Activated CD4-positive, alpha-beta T cell treated with anti-CD3 and anti-CD28 coated beads for 36 hours (primary cell): ENCODE results near the gene AGAP3. TPM values are rescaled to one million over a fixed set of nuclear protein-coding genes. Genes with fewer than 3 reads are reported as not detected.

Source experiments
- ATAC-seq: fragments of 200-7000 bp; cut with Tn5 transposase; one replicate; pipeline ENCODE4 v1.10.0; 2021; ENCODE audit warnings: mild to moderate bottlenecking, moderate library complexity
- CTCF ChIA-PET: fragments of 350-600 bp; sonication (Branson Sonifier 250); formaldehyde crosslinking; loops from one replicate; lab custom pipeline; 2021; ENCODE audit warnings: antibody characterized with exemption; lab: Charles Lee
- POLR2A ChIA-PET: fragments of 350-600 bp; sonication (Branson Sonifier 250); formaldehyde crosslinking; loops from one replicate; lab custom pipeline; 2021; ENCODE audit warnings: antibody characterized with exemption, inconsistent platforms; lab: Charles Lee
- DNase-seq: peaks from one replicate; pipeline ENCODE4 v3.0.0-alpha.2; 2020
- H3K27ac Mint-ChIP-seq: one replicate; pipeline ENCODE4 v1.8.0; 2021; ENCODE audit warnings: mixed read lengths
- H3K27me3 Mint-ChIP-seq: one replicate; pipeline ENCODE4 v1.8.0; 2021; ENCODE audit warnings: mixed read lengths
- H3K36me3 Mint-ChIP-seq: one replicate; pipeline ENCODE4 v1.8.0; 2021; ENCODE audit warnings: low read depth, mixed read lengths
- H3K4me1 Mint-ChIP-seq: one replicate; pipeline ENCODE4 v1.8.0; 2021; ENCODE audit warnings: mixed read lengths
- H3K4me3 Mint-ChIP-seq: one replicate; pipeline ENCODE4 v1.8.0; 2021; ENCODE audit warnings: mild to moderate bottlenecking, moderate library complexity, mixed read lengths
- H3K9me3 Mint-ChIP-seq: one replicate; pipeline ENCODE4 v1.8.0; 2021; ENCODE audit warnings: low read depth, mixed read lengths
- intact Hi-C, 2 experiments: fragments of 100-400 bp; cut with DNase I in 1 of 2; cut with micrococcal nuclease in 1 of 2; formaldehyde crosslinking; loops; one replicate each; pipeline versions ENCODE4 v1.14.2 to v1.15.1; 2022 to 2024; cut with DNase I, micrococcal nuclease
- total RNA-seq, 2 experiments: library from RNA; stranded (reverse); gene quantifications; one replicate each; pipeline ENCODE4 v1.2.3, GENCODE V29; 2021

The AGAP3 gene
- total RNA-seq, 2 experiments from 2014 or later: 29.4 to 33.2 TPM

- H3K4me1 Mint-ChIP-seq: no peaks in the 10 kb centered on the region
- no peak for DNase-seq
- H3K9me3 Mint-ChIP-seq: no peaks in the 10 kb centered on the region
- ATAC-seq: no peak
- H3K4me3 Mint-ChIP-seq: no peak overlapping the region
- ChIA-PET POLR2A (no interaction called here), CTCF (no interaction called here)
- H3K27ac Mint-ChIP-seq: no peak overlapping the region
- intact Hi-C loops: no loop called here
- no peaks in the 10 kb centered on the region for H3K27me3 Mint-ChIP-seq
- peaks cover 3% of the 10 kb centered on the region for H3K36me3 Mint-ChIP-seq
Observed at GRCh38 chr7:151133986-151134742, 47.9 kb downstream of the AGAP3 start.

DNA sequence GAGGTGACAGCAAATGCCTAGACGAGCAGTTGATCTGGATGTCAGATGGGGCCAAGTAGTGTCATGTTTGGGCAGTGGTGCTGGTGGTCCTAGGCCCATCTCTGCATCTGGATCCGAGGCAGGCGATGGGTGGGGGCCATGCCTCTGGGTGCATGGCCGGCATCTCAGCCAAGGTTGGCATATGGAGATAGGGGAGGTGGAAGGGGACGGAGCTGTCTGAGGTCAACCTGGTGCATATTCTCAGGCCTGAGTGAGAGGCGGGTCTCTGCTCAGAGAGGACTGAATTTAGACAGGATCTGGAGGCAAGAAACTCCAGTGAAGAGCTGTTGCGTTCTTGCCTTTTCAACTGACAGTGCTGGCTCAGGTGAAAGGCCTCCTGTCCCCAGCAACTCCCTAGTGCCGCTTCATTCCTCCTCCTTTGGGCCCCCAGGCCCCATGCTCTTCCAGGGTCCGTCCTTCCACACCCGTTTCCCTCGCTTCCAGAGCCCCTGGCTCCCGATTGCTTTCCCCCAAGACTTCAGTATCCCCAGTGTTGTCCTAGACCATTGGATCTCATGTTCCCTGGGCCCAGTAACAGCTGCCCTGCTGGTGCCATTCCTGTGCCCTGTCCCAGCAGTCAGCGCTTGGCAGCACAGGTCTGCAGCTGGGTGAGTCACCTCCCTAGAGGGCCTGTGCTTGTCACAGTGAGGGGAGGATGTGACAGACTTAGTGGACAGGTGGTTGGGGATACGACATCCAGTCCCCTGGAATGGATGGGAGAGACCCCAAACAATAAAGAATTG is 48.7 kb downstream of the AGAP3 start:
- intact Hi-C loops: no loop called here
- no peaks in the 10 kb centered on the region for H3K4me1 Mint-ChIP-seq
- no peaks in the 10 kb centered on the region for H3K9me3 Mint-ChIP-seq
- no peaks in the 10 kb centered on the region for H3K27me3 Mint-ChIP-seq
- ChIA-PET POLR2A (no interaction called here), CTCF (no interaction called here)
- H3K36me3 Mint-ChIP-seq: peaks cover 3% of the 10 kb centered on the region
- ATAC-seq (no peak), DNase-seq (no peak)
- H3K27ac Mint-ChIP-seq: no peak overlapping the region
- no peak overlapping the region for H3K4me3 Mint-ChIP-seq

DNA sequence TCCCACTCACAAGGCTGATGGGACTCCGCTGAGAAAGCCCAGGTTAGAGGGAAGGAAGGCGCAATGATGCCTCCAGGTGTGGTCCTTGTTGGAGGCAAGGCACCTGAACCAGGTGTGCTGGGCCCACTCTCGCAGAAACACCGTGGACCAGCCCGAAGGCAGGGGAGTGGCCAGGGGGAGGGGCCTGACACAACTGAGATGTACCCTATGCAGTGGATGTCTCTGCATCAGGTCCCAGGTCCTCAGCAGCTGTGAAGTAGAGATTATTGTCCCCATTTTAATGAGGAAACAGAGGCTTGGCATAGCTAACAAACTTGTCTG is 49.2 kb downstream of the AGAP3 start:
- ATAC-seq (no peak), DNase-seq (no peak)
- Mint-ChIP-seq H3K27me3 (no peaks in the 10 kb centered on the region), H3K9me3 (no peaks in the 10 kb centered on the region), H3K36me3 (peaks cover 3% of the 10 kb centered on the region), H3K4me1 (no peaks in the 10 kb centered on the region), H3K27ac (no peak overlapping the region), H3K4me3 (no peak overlapping the region)
- CTCF ChIA-PET: interaction anchor here (0.7 kb wide), 1 partner anchor 620 kb away, joined by 4 read pairs; no protein-coding TSS in a partner anchor
- intact Hi-C loops: no loop called here
- POLR2A ChIA-PET: no interaction called here

DNA sequence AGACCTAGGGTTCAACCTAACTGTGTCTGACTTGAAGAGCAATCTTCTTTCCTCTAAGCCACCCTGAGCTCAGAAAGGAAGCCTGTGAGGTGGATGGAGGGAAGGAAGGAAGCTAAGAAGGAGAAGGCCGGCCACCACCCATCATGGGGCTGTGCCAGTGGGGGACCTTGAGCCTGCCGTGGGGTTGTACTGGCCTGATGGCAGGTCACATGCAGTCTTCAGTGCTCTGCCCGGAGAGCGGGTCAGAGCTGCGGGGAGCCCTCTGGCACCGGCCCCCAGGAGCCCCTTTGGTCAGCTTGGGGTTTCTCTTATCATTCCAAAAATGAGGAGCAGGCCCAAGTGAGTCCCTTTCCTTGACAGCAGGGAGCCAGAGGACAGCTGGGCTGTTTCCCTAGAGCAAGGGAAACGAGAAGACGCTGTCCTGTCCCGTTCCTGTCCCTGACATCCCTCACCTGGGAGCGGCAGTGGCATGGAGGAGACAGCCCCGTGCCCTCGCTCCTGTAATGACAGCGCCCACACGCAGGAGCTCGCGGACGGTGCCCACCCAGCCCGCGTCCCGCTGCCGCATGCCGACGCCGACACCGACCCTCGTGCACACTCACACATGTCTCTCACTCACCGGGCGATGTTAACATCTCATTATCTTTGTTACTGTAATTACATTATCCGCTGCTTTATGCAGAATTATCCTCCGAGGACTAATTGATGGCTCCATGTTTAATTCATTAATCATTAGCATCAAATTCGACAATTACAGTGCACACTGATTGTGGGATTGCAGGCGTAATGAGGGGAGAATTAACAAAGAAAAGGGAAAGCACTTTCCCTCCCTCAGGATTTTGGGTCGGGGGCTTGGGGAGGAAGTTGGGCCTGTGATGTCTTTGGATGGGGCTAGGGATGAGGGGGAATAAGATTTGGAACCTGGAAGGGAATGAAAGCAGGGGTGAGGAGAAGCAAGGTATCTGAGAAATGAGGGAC is 49.9 kb downstream of the AGAP3 start:
- ChIA-PET POLR2A (no interaction called here), CTCF (interaction anchor here (0.7 kb wide), 1 partner anchor 620 kb away, joined by 4 read pairs; no protein-coding TSS in a partner anchor)
- H3K27ac Mint-ChIP-seq: no peak overlapping the region
- peaks cover 6% of the 10 kb centered on the region for H3K36me3 Mint-ChIP-seq
- no peak overlapping the region for H3K4me3 Mint-ChIP-seq
- DNase-seq (no peak), ATAC-seq (no peak)
- no peaks in the 10 kb centered on the region for H3K4me1 Mint-ChIP-seq
- intact Hi-C loops: no loop called here
- H3K9me3 Mint-ChIP-seq: no peaks in the 10 kb centered on the region
- no peaks in the 10 kb centered on the region for H3K27me3 Mint-ChIP-seq

- no peaks in the 10 kb centered on the region for H3K27me3 Mint-ChIP-seq
Observed at GRCh38 chr7:151137076-151137675, 50.9 kb downstream of the AGAP3 start.

GRCh38 chr7:151137791-151138152 is 51.5 kb downstream of the AGAP3 start:
- Mint-ChIP-seq H3K4me3 (no peak overlapping the region), H3K4me1 (no peaks in the 10 kb centered on the region), H3K36me3 (peaks cover 6% of the 10 kb centered on the region), H3K9me3 (no peaks in the 10 kb centered on the region), H3K27ac (no peak overlapping the region), H3K27me3 (no peaks in the 10 kb centered on the region)
- DNase-seq: no peak
- CTCF ChIA-PET: interaction anchor here (1.2 kb wide), 1 partner anchor 14 kb away, joined by 5 read pairs; no protein-coding TSS in a partner anchor
- POLR2A ChIA-PET: no interaction called here
- no peak for ATAC-seq
- intact Hi-C loops: no loop called here

More at GRCh38 chr7:151137076-151137675, 50.9 kb downstream of the AGAP3 start:
- Mint-ChIP-seq H3K4me1 (no peaks in the 10 kb centered on the region), H3K9me3 (no peaks in the 10 kb centered on the region), H3K36me3 (peaks cover 6% of the 10 kb centered on the region), H3K27ac (no peak overlapping the region), H3K4me3 (no peak overlapping the region)
- ChIA-PET POLR2A (no interaction called here), CTCF (interaction anchor here (1.2 kb wide), 1 partner anchor 13 kb away, joined by 5 read pairs; no protein-coding TSS in a partner anchor)
- ATAC-seq (no peak), DNase-seq (no peak)
- intact Hi-C loops: no loop called here

- peaks cover 6% of the 10 kb centered on the region for H3K36me3 Mint-ChIP-seq
- no peaks in the 10 kb centered on the region for H3K9me3 Mint-ChIP-seq
- intact Hi-C loops: no loop called here
- no peak overlapping the region for H3K4me3 Mint-ChIP-seq
- ATAC-seq (no peak), DNase-seq (no peak)
- H3K27ac Mint-ChIP-seq: no peak overlapping the region
- no peaks in the 10 kb centered on the region for H3K4me1 Mint-ChIP-seq
- POLR2A ChIA-PET: no interaction called here
- H3K27me3 Mint-ChIP-seq: no peaks in the 10 kb centered on the region
- CTCF ChIA-PET: interaction anchor here (1.2 to 2.2 kb wide), 2 partner anchors 14 to 15 kb away, joined by 5 to 16 read pairs; no protein-coding TSS in a partner anchor
Observed at GRCh38 chr7:151138153-151138851, 52.0 kb downstream of the AGAP3 start.

- no peak overlapping the region for H3K27ac Mint-ChIP-seq
- H3K36me3 Mint-ChIP-seq: peaks cover 11% of the 10 kb centered on the region
- ATAC-seq (no peak), DNase-seq (no peak)
- no peaks in the 10 kb centered on the region for H3K9me3 Mint-ChIP-seq
- H3K4me3 Mint-ChIP-seq: no peak overlapping the region
- no peaks in the 10 kb centered on the region for H3K27me3 Mint-ChIP-seq
- H3K4me1 Mint-ChIP-seq: no peaks in the 10 kb centered on the region
- CTCF ChIA-PET: interaction anchor here (1.2 to 2.2 kb wide), 2 partner anchors 16 to 31 kb away, joined by 3 to 16 read pairs; no protein-coding TSS in a partner anchor
- intact Hi-C loops: no loop called here
- POLR2A ChIA-PET: no interaction called here
Observed at GRCh38 chr7:151139071-151139790, 53.0 kb downstream of the AGAP3 start.

DNA sequence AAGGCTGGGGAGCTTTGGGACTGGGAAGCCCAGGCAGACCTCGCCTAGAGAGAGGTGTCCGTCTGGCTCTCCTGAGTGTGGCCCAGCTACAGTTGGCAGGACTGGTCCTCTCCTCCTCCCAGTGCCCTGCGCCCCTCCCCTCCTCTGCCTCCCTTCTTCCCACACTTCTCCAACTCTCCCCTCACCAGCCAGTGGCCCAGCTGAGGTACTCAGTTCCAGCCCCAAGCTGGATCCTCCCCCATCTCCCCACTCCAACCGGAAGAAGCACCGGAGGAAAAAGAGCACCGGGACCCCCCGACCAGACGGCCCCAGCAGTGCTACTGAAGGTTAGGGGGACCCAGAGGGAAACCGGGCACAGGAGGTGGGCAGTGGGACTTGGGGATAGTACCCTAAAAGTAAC is 53.5 kb downstream of the AGAP3 start:
- Mint-ChIP-seq H3K36me3 (peaks cover 14% of the 10 kb centered on the region), H3K27me3 (no peaks in the 10 kb centered on the region), H3K27ac (no peak overlapping the region), H3K4me1 (no peaks in the 10 kb centered on the region), H3K9me3 (no peaks in the 10 kb centered on the region), H3K4me3 (no peak overlapping the region)
- ChIA-PET CTCF (interaction anchor here (0.6 to 2.2 kb wide), 3 partner anchors 16 to 97 kb away, joined by 3 to 16 read pairs (median 3); no protein-coding TSS in a partner anchor), POLR2A (no interaction called here)
- intact Hi-C loops: no loop called here
- DNase-seq (no peak), ATAC-seq (no peak)

GRCh38 chr7:151140826-151141225 is 54.6 kb downstream of the AGAP3 start:
- CTCF ChIA-PET: interaction anchor here (0.6 to 2.2 kb wide), 3 partner anchors 17 to 870 kb away, joined by 3 to 16 read pairs (median 4); no protein-coding TSS in a partner anchor
- no peak for ATAC-seq
- Mint-ChIP-seq H3K4me3 (no peak overlapping the region), H3K36me3 (peaks cover 11% of the 10 kb centered on the region), H3K27ac (no peak overlapping the region), H3K27me3 (no peaks in the 10 kb centered on the region), H3K9me3 (no peaks in the 10 kb centered on the region), H3K4me1 (no peaks in the 10 kb centered on the region)
- no peak for DNase-seq
- intact Hi-C loops: no loop called here
- POLR2A ChIA-PET: no interaction called here
